Prostate gland (tissue), 2 donors: Measurements from ENCODE around the gene ERC2. TPM values are rescaled to one million over a fixed set of nuclear protein-coding genes. Genes with fewer than 3 reads are reported as not detected.

Source experiments
- DNase-seq: peaks from one replicate; pipeline ENCODE4 v3.0.0-alpha.2; 2019; ENCODE audit warnings: low spot score
- H3K27ac ChIP-seq, 2 donors: fragments of 200-600 bp; sonication (generic); 2 replicates each; pipeline ENCODE4 v1.5.1; 2017 to 2019
- H3K27me3 ChIP-seq: fragments of 200-600 bp; sonication (generic); replicated peaks from 2 replicates; pipeline ENCODE4 v1.5.1; 2019; ENCODE audit not compliant: insufficient read depth
- H3K36me3 ChIP-seq, 2 donors: fragments of 200-600 bp; sonication (generic); 1 replicate in 1 of 2; 2 replicates in 1 of 2; pipeline versions ENCODE4 v1.5.1 to v1.8.1; 2017 to 2019
- H3K4me1 ChIP-seq: fragments of 200-600 bp; sonication (generic); replicated peaks from 2 replicates; pipeline ENCODE4 v1.5.1; 2019
- H3K4me3 ChIP-seq, 2 donors: fragments of 200-600 bp; sonication (generic); 2 replicates each; pipeline ENCODE4 v1.5.1; 2017 to 2019
- H3K9me3 ChIP-seq: fragments of 200-600 bp; sonication (generic); 2 replicates; pipeline ENCODE4 v1.5.1; 2017
- CTCF ChIP-seq, 4 experiments: fragments of 200-600 bp in 2 of 4; fragments of 450-650 bp in 2 of 4; sonication (generic) in 2 of 4; IDR thresholded peaks; 1 replicate in 3 of 4; 2 replicates in 1 of 4; pipeline ENCODE4 v1.5.1; 2016 to 2019; ENCODE audit warnings: antibody characterized with exemption in 4 of 4, mild to moderate bottlenecking in 2 of 4, moderate library complexity in 2 of 4
- POLR2A ChIP-seq: fragments of 450-650 bp; IDR thresholded peaks from one replicate; pipeline ENCODE4 v1.6.1; 2016; ENCODE audit warnings: antibody characterized with exemption, mild to moderate bottlenecking
- POLR2AphosphoS5 ChIP-seq: sonication (generic); formaldehyde crosslinking; IDR thresholded peaks from one replicate; pipeline ENCODE4 v1.6.1; 2017; ENCODE audit warnings: antibody characterized with exemption
- WGBS: methylation state at CpG from one replicate; pipeline ENCODE4 v1.1.5; 2018; 5-methylcytosine and 5-hydroxymethylcytosine counted together
- intact Hi-C: fragments of 100-400 bp; cut with DNase I; formaldehyde crosslinking; loops from one replicate; pipeline ENCODE4 v1.14.2; 2022
- total RNA-seq, 2 donors: library from RNA; depleted of rRNA; stranded (reverse); fragments of >200 nt; gene quantifications; one replicate each; pipeline ENCODE4 v1.1.0, GENCODE V29; 2016

Gene ERC2
- total RNA-seq, 2 donors from 2014 or later: 1.0 to 2.7 TPM

GRCh38 chr3:55562700-55563099 is 905.6 kb downstream of the ERC2 start:
- Histone ChIP-seq H3K4me1 (no peaks in the 10 kb centered on the region), H3K9me3 (no peaks in the 10 kb centered on the region), H3K27me3 (no peaks in the 10 kb centered on the region), H3K4me3 (no peak overlapping the region), H3K36me3 (no peaks in the 10 kb centered on the region), H3K27ac (no peak overlapping the region)
- TF ChIP-seq CTCF (IDR thresholded peaks at IDR 0.05): no peak
- TF ChIP-seq POLR2A: no peak
- TF ChIP-seq POLR2AphosphoS5: no peak
- intact Hi-C loops: no loop called here
- DNase-seq: no peak
- WGBS: 39% methylated on average over 1 of the region's 1 CpG

GRCh38 chr3:55559500-55560423 is 908.5 kb downstream of the ERC2 start:
- H3K4me1 ChIP-seq: no peaks in the 10 kb centered on the region
- intact Hi-C loops: no loop called here
- no peak overlapping the region for H3K27ac ChIP-seq
- no peak for DNase-seq
- no peaks in the 10 kb centered on the region for H3K27me3 ChIP-seq
- TF ChIP-seq CTCF (IDR thresholded peaks at IDR 0.05) (no peak), POLR2AphosphoS5 (no peak), POLR2A (no peak)
- H3K36me3 ChIP-seq: no peaks in the 10 kb centered on the region
- 97% methylated on average over 7 of the region's 7 CpGs for WGBS
- no peak overlapping the region for H3K4me3 ChIP-seq
- H3K9me3 ChIP-seq: no peaks in the 10 kb centered on the region

GRCh38 chr3:55558316-55558715 is 910.0 kb downstream of the ERC2 start:
- H3K9me3 ChIP-seq: no peaks in the 10 kb centered on the region
- no peaks in the 10 kb centered on the region for H3K36me3 ChIP-seq
- H3K4me1 ChIP-seq: no peaks in the 10 kb centered on the region
- H3K27ac ChIP-seq: no peak overlapping the region
- TF ChIP-seq POLR2AphosphoS5: no peak
- no peak for TF ChIP-seq CTCF (IDR thresholded peaks at IDR 0.05)
- TF ChIP-seq POLR2A: no peak
- intact Hi-C loops: no loop called here
- H3K4me3 ChIP-seq: no peak overlapping the region
- no peaks in the 10 kb centered on the region for H3K27me3 ChIP-seq
- 87% methylated on average over 1 of the region's 1 CpG for WGBS
- no peak for DNase-seq

GRCh38 chr3:55557549-55557948 is 910.7 kb downstream of the ERC2 start:
- Histone ChIP-seq H3K4me3 (no peak overlapping the region), H3K4me1 (no peaks in the 10 kb centered on the region), H3K27ac (no peak overlapping the region), H3K36me3 (no peaks in the 10 kb centered on the region), H3K27me3 (no peaks in the 10 kb centered on the region), H3K9me3 (no peaks in the 10 kb centered on the region)
- TF ChIP-seq POLR2A: no peak
- no peak for TF ChIP-seq CTCF (IDR thresholded peaks at IDR 0.05)
- TF ChIP-seq POLR2AphosphoS5: no peak
- intact Hi-C loops: no loop called here
- WGBS: 74% methylated on average over 1 of the region's 1 CpG
- no peak for DNase-seq
